CD8-positive, alpha-beta memory T cell (primary cell): ENCODE results near the gene PLAU. TPM values are rescaled to one million over a fixed set of nuclear protein-coding genes. Genes with fewer than 3 reads are reported as not detected.

Source experiments
- CTCF ChIA-PET: fragments of 350-600 bp; sonication (Branson Sonifier 250); formaldehyde crosslinking; loops from one replicate; lab custom pipeline; 2021; ENCODE audit warnings: antibody characterized with exemption; lab: Charles Lee
- POLR2A ChIA-PET: fragments of 350-600 bp; sonication (Branson Sonifier 250); formaldehyde crosslinking; loops from one replicate; lab custom pipeline; 2021; ENCODE audit warnings: antibody characterized with exemption; lab: Charles Lee
- DNase-seq, 5 donors: peaks; one replicate each; pipeline versions ENCODE4 v3.0.0 to v3.0.0-alpha.2; 2020 to 2022; ENCODE audit warnings: mixed read lengths in 1 of 5
- H3K27ac ChIP-seq: one replicate; pipeline ENCODE4 v1.7.0; 2013; ENCODE audit warnings: low read depth, mild to moderate bottlenecking, low read length, moderate library complexity
- H3K27me3 ChIP-seq: 2 replicates; pipeline ENCODE4 v1.7.0; 2013; ENCODE audit warnings: low read length, mild to moderate bottlenecking; ENCODE audit not compliant: insufficient read depth, poor library complexity, severe bottlenecking
- H3K36me3 ChIP-seq: 2 replicates; pipeline ENCODE4 v1.7.0; 2013; ENCODE audit warnings: mild to moderate bottlenecking, low read length, moderate library complexity; ENCODE audit not compliant: insufficient read depth
- H3K4me1 ChIP-seq: 2 replicates; pipeline ENCODE4 v1.7.0; 2013; ENCODE audit warnings: mild to moderate bottlenecking, low read length, moderate library complexity; ENCODE audit not compliant: insufficient read depth
- H3K4me3 ChIP-seq: 2 replicates; pipeline ENCODE4 v1.7.0; 2013; ENCODE audit warnings: mild to moderate bottlenecking, low read length
- H3K9me3 ChIP-seq: 2 replicates; pipeline ENCODE4 v1.7.0; 2013; ENCODE audit warnings: mild to moderate bottlenecking, low read length
- H3K27ac Mint-ChIP-seq, 8 donors: one replicate each; pipeline ENCODE4 v1.8.0; 2020 to 2021; ENCODE audit warnings: mixed read lengths in 8 of 8, mild to moderate bottlenecking in 6 of 8, inconsistent platforms in 3 of 8, moderate library complexity in 3 of 8
- H3K27me3 Mint-ChIP-seq, 2 donors: one replicate each; pipeline ENCODE4 v1.8.0; 2020 to 2021; ENCODE audit warnings: mixed read lengths in 2 of 2, mild to moderate bottlenecking in 1 of 2, moderate library complexity in 1 of 2
- H3K36me3 Mint-ChIP-seq, 3 donors: one replicate each; pipeline ENCODE4 v1.8.0; 2020 to 2021; ENCODE audit warnings: mixed read lengths in 3 of 3, inconsistent platforms in 1 of 3, mild to moderate bottlenecking in 1 of 3
- H3K4me1 Mint-ChIP-seq, 3 donors: one replicate each; pipeline ENCODE4 v1.8.0; 2020 to 2021; ENCODE audit warnings: mixed read lengths in 3 of 3, inconsistent platforms in 1 of 3, mild to moderate bottlenecking in 1 of 3
- H3K4me3 Mint-ChIP-seq, 7 donors: one replicate each; pipeline ENCODE4 v1.8.0; 2020 to 2021; ENCODE audit warnings: mixed read lengths in 7 of 7, mild to moderate bottlenecking in 6 of 7, moderate library complexity in 4 of 7, inconsistent platforms in 2 of 7
- H3K9me3 Mint-ChIP-seq, 5 donors: one replicate each; pipeline ENCODE4 v1.8.0; 2020 to 2022; ENCODE audit warnings: mixed read lengths in 5 of 5, mild to moderate bottlenecking in 3 of 5, moderate library complexity in 2 of 5, inconsistent platforms in 1 of 5
- polyA plus RNA-seq: library from polyadenylated mRNA; unstranded; fragments of 300-500 nt; fragmentation: Illumina TruSeq; gene quantifications from one replicate; pipeline ENCODE4 v1.2.3, GENCODE V29; 2021
- total RNA-seq, 2 experiments: library from RNA; stranded (reverse); gene quantifications; one replicate each; pipeline ENCODE4 v1.2.3, GENCODE V29; 2021

Gene PLAU
- total and polyA plus RNA-seq, 3 experiments from 2014 or later = 1.2 to 1.6 TPM; not detected in 1

GRCh38 chr10:73908853-73909539, 1.9 kb upstream of the PLAU start:
- no peak overlapping the region for H3K4me3 ChIP-seq
- peaks cover 25 to 35% (median 30%) of the 10 kb centered on the region in 3 donors for H3K4me1 Mint-ChIP-seq
- H3K27ac Mint-ChIP-seq = peak overlapping the region in 2 of 8 donors; percentile 0 to 22
- DNase-seq = peak in 3 of 5 donors; percentile 27 to 36 (median 32)
- peaks cover 34% of the 10 kb centered on the region for H3K4me1 ChIP-seq
- POLR2A ChIA-PET = no interaction called here
- no peaks in the 10 kb centered on the region for H3K9me3 ChIP-seq
- H3K36me3 Mint-ChIP-seq = peaks cover 0 to 3% (median 2%) of the 10 kb centered on the region in 3 donors
- peak overlapping the region; percentile 34 to 84 (median 57) for H3K4me3 Mint-ChIP-seq
- H3K27me3 ChIP-seq = peaks cover 25% of the 10 kb centered on the region
- H3K36me3 ChIP-seq = no peaks in the 10 kb centered on the region
- no peaks in the 10 kb centered on the region for H3K9me3 Mint-ChIP-seq
- H3K27me3 Mint-ChIP-seq = peaks cover 44 to 78% of the 10 kb centered on the region in 2 donors
- H3K27ac ChIP-seq = peak overlapping the region; percentile 19
- CTCF ChIA-PET = interaction anchor here (2.9 kb wide), 1 partner anchor 31 kb away, joined by 12 read pairs; no protein-coding TSS in a partner anchor

GRCh38 chr10:73909540-73910115, 1.3 kb upstream of the PLAU start:
- peak overlapping the region in 5 of 7 donors; percentile 22 to 84 (median 83) for H3K4me3 Mint-ChIP-seq
- H3K27ac Mint-ChIP-seq = no peak overlapping the region
- Histone ChIP-seq H3K36me3 (no peaks in the 10 kb centered on the region), H3K27me3 (peaks cover 21% of the 10 kb centered on the region), H3K4me1 (peaks cover 34% of the 10 kb centered on the region), H3K9me3 (no peaks in the 10 kb centered on the region), H3K27ac (peak overlapping the region; percentile 19), H3K4me3 (no peak overlapping the region)
- DNase-seq = no peak
- POLR2A ChIA-PET = no interaction called here
- peaks cover 44 to 75% of the 10 kb centered on the region in 2 donors for H3K27me3 Mint-ChIP-seq
- H3K4me1 Mint-ChIP-seq = peaks cover 25 to 35% (median 30%) of the 10 kb centered on the region in 3 donors
- H3K9me3 Mint-ChIP-seq = no peaks in the 10 kb centered on the region
- CTCF ChIA-PET = interaction anchor here (2.9 kb wide), 1 partner anchor 31 kb away, joined by 12 read pairs; no protein-coding TSS in a partner anchor
- peaks cover 0 to 3% (median 2%) of the 10 kb centered on the region in 3 donors for H3K36me3 Mint-ChIP-seq

- ChIA-PET POLR2A (no interaction called here), CTCF (interaction anchor here (1.2 to 2.9 kb wide), 2 partner anchors 30 to 46 kb away, joined by 3 to 12 read pairs; no protein-coding TSS in a partner anchor)
- Histone ChIP-seq H3K4me1 (peaks cover 34% of the 10 kb centered on the region), H3K9me3 (no peaks in the 10 kb centered on the region), H3K4me3 (peak overlapping the region; percentile 48), H3K27me3 (peaks cover 20% of the 10 kb centered on the region), H3K36me3 (no peaks in the 10 kb centered on the region), H3K27ac (peak overlapping the region; percentile 13)
- Mint-ChIP-seq H3K36me3 (peaks cover 0 to 2% (median under 1%) of the 10 kb centered on the region in 3 donors), H3K27ac (peak overlapping the region in 2 of 8 donors; percentile 23 to 61), H3K4me1 (peaks cover 25 to 35% (median 30%) of the 10 kb centered on the region in 3 donors), H3K27me3 (peaks cover 42 to 72% of the 10 kb centered on the region in 2 donors), H3K4me3 (peak overlapping the region; percentile 46 to 91 (median 83)), H3K9me3 (no peaks in the 10 kb centered on the region)
- no peak for DNase-seq
These were observed 550 bp upstream of the PLAU start for GRCh38 chr10:73910401-73910763.

GRCh38 chr10:73911553-73912004, 647 bp downstream of the PLAU start:
- H3K36me3 ChIP-seq = no peaks in the 10 kb centered on the region
- peak overlapping the region; percentile 54 for H3K4me3 ChIP-seq
- no peaks in the 10 kb centered on the region for H3K9me3 ChIP-seq
- H3K27ac ChIP-seq = no peak overlapping the region
- H3K4me1 Mint-ChIP-seq = peaks cover 25 to 35% (median 30%) of the 10 kb centered on the region in 3 donors
- ChIA-PET POLR2A (no interaction called here), CTCF (interaction anchor here (1.0 to 2.9 kb wide), 4 partner anchors 25 to 47 kb away, joined by 3 to 12 read pairs (median 5); no protein-coding TSS in a partner anchor)
- peaks cover 39 to 66% of the 10 kb centered on the region in 2 donors for H3K27me3 Mint-ChIP-seq
- H3K36me3 Mint-ChIP-seq = peaks cover 0 to 2% (median 2%) of the 10 kb centered on the region in 3 donors
- no peak for DNase-seq
- H3K27ac Mint-ChIP-seq = peak overlapping the region in 4 of 8 donors; percentile 29 to 63 (median 53)
- no peaks in the 10 kb centered on the region for H3K9me3 Mint-ChIP-seq
- H3K4me3 Mint-ChIP-seq = peak overlapping the region; percentile 82 to 95 (median 89)
- peaks cover 20% of the 10 kb centered on the region for H3K27me3 ChIP-seq
- H3K4me1 ChIP-seq = peaks cover 34% of the 10 kb centered on the region

GRCh38 chr10:73914036-73914435, 3.1 kb downstream of the PLAU start:
- Mint-ChIP-seq H3K36me3 (peaks cover 2 to 6% (median 2%) of the 10 kb centered on the region in 3 donors), H3K4me3 (peak overlapping the region in 1 of 7 donors; percentile 18), H3K27ac (no peak overlapping the region), H3K4me1 (peaks cover 18 to 29% (median 28%) of the 10 kb centered on the region in 3 donors), H3K27me3 (peaks cover 29 to 44% of the 10 kb centered on the region in 2 donors), H3K9me3 (peaks cover 0 to 8% (median 6%) of the 10 kb centered on the region in 5 donors)
- CTCF ChIA-PET = no interaction called here
- no peaks in the 10 kb centered on the region for H3K36me3 ChIP-seq
- H3K4me1 ChIP-seq = peaks cover 22% of the 10 kb centered on the region
- DNase-seq = no peak
- H3K9me3 ChIP-seq = no peaks in the 10 kb centered on the region
- POLR2A ChIA-PET = no interaction called here
- peaks cover 20% of the 10 kb centered on the region for H3K27me3 ChIP-seq
- no peak overlapping the region for H3K4me3 ChIP-seq
- no peak overlapping the region for H3K27ac ChIP-seq

- peak overlapping the region in 1 of 8 donors; percentile 0 for H3K27ac Mint-ChIP-seq
- peaks cover 20 to 32% of the 10 kb centered on the region in 2 donors for H3K27me3 Mint-ChIP-seq
- peaks cover 16 to 25% (median 23%) of the 10 kb centered on the region in 3 donors for H3K4me1 Mint-ChIP-seq
These were observed 4.4 kb downstream of the PLAU start for GRCh38 chr10:73915206-73915851.

GRCh38 chr10:73916761-73917470, 6.0 kb downstream of the PLAU start:
- Histone ChIP-seq H3K4me3 (no peak overlapping the region), H3K27me3 (peaks cover 7% of the 10 kb centered on the region), H3K27ac (no peak overlapping the region), H3K4me1 (peaks cover 20% of the 10 kb centered on the region), H3K36me3 (no peaks in the 10 kb centered on the region), H3K9me3 (no peaks in the 10 kb centered on the region)
- H3K4me3 Mint-ChIP-seq = no peak overlapping the region
- H3K4me1 Mint-ChIP-seq = peaks cover 12 to 22% (median 16%) of the 10 kb centered on the region in 3 donors
- no peak for DNase-seq
- H3K27me3 Mint-ChIP-seq = peaks cover 14 to 20% of the 10 kb centered on the region in 2 donors
- H3K36me3 Mint-ChIP-seq = peaks cover 0 to 6% (median 2%) of the 10 kb centered on the region in 3 donors
- H3K27ac Mint-ChIP-seq = no peak overlapping the region
- ChIA-PET POLR2A (no interaction called here), CTCF (interaction anchor here (2.0 to 3.6 kb wide), 3 partner anchors 24 to 37 kb away, joined by 6 to 22 read pairs (median 9); no protein-coding TSS in a partner anchor)
- peaks cover 0 to 11% (median 10%) of the 10 kb centered on the region in 5 donors for H3K9me3 Mint-ChIP-seq

More at GRCh38 chr10:73915206-73915851, 4.4 kb downstream of the PLAU start:
- peaks cover 2 to 6% (median 2%) of the 10 kb centered on the region in 3 donors for H3K36me3 Mint-ChIP-seq
- POLR2A ChIA-PET = no interaction called here
- peaks cover 20% of the 10 kb centered on the region for H3K4me1 ChIP-seq
- DNase-seq = no peak
- peaks cover 0 to 11% (median 10%) of the 10 kb centered on the region in 5 donors for H3K9me3 Mint-ChIP-seq
- H3K36me3 ChIP-seq = no peaks in the 10 kb centered on the region
- peaks cover 14% of the 10 kb centered on the region for H3K27me3 ChIP-seq
- H3K4me3 Mint-ChIP-seq = no peak overlapping the region
- H3K9me3 ChIP-seq = no peaks in the 10 kb centered on the region
- no peak overlapping the region for H3K4me3 ChIP-seq
- no peak overlapping the region for H3K27ac ChIP-seq
- CTCF ChIA-PET = interaction anchor here (0.8 to 2.0 kb wide), 2 partner anchors 25 to 29 kb away, joined by 4 to 6 read pairs; no protein-coding TSS in a partner anchor
